ENCODE data around the gene CADPS. TPM values are rescaled to one million over a fixed set of nuclear protein-coding genes. Genes with fewer than 3 reads are reported as not detected.

Gene CADPS
- total RNA-seq, 1 experiment from 2014 or later: not detected

DNA sequence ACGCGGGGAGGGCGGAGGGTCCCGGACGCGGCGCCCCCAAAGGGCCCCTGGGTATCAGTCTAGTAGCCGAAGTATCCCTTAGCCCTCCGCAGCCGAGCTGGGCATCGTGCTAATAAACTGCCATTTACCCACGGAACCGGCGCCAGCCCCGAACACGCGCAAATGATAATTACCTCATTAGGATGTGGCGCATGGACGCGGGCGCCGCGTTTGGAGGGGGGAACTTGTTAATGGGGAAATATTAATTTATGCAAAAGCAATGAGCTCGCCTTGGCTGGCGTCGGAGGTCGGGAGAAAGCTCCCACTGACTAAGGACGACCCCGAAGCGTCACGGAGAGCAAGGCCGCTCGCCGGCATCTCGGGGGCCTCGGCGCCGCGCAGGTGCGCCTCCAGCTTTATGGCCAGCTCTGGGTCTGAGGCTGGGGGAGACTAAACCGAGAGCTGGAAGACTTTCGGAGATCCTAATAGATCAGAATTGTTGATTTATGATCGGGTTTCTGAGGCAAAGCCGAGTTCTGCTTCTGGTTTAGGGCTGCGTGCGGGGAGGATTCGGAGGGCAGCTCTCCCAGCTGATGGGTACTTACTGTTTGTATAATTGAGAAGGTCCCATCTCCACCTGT, 501.4 kb downstream of the CADPS start:
- Histone ChIP-seq H3K4me3 (ENCODE audit: low read depth in 2 of 2, low read length in 2 of 2) (no peak overlapping the region), H3K36me3 (ENCODE audit: control insufficient read depth, insufficient read depth, low read length) (no peaks in the 10 kb centered on the region), H3K4me1 (ENCODE audit: control insufficient read depth, insufficient read depth, low read length) (no peaks in the 10 kb centered on the region; the same call in 1 of the 2 replicates), H3K9me3 (ENCODE audit: control insufficient read depth, insufficient read depth, low read depth, low read length) (no peaks in the 10 kb centered on the region), H3K27me3 (ENCODE audit: control insufficient read depth, insufficient read depth, low read length) (no peaks in the 10 kb centered on the region; the same call in 1 of the 2 replicates), H3K27ac (ENCODE audit: low read length) (no peak overlapping the region)
- ChIA-PET POLR2A (no interaction called here), CTCF (no interaction called here)
- BruUV-seq (replicated peaks): no TSS peak
- in situ Hi-C loops (cut with HindIII; ENCODE audit: low pct_unique_long_range_greater_than_20kb, low sequenced_read_pairs) (no loop called here), intact Hi-C loops (cut with micrococcal nuclease; ENCODE audit: unreplicated experiment) (no loop called here)
- no peak for ATAC-seq
- DNase-seq (ENCODE audit: low read depth, low spot score): no peak
- TF ChIP-seq, protein P1, sequence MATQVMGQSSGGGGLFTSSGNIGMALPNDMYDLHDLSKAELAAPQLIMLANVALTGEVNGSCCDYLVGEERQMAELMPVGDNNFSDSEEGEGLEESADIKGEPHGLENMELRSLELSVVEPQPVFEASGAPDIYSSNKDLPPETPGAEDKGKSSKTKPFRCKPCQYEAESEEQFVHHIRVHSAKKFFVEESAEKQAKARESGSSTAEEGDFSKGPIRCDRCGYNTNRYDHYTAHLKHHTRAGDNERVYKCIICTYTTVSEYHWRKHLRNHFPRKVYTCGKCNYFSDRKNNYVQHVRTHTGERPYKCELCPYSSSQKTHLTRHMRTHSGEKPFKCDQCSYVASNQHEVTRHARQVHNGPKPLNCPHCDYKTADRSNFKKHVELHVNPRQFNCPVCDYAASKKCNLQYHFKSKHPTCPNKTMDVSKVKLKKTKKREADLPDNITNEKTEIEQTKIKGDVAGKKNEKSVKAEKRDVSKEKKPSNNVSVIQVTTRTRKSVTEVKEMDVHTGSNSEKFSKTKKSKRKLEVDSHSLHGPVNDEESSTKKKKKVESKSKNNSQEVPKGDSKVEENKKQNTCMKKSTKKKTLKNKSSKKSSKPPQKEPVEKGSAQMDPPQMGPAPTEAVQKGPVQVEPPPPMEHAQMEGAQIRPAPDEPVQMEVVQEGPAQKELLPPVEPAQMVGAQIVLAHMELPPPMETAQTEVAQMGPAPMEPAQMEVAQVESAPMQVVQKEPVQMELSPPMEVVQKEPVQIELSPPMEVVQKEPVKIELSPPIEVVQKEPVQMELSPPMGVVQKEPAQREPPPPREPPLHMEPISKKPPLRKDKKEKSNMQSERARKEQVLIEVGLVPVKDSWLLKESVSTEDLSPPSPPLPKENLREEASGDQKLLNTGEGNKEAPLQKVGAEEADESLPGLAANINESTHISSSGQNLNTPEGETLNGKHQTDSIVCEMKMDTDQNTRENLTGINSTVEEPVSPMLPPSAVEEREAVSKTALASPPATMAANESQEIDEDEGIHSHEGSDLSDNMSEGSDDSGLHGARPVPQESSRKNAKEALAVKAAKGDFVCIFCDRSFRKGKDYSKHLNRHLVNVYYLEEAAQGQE (IDR thresholded peaks at IDR 0.05; ENCODE audit: insufficient read depth in 1 of 2, low read depth in 2 of 2, low read length in 1 of 2): no peak
- no peak for TF ChIP-seq SIN3A (IDR thresholded peaks at IDR 0.05; ENCODE audit: borderline replicate concordance, insufficient read depth, low read depth, low read length)

DNA sequence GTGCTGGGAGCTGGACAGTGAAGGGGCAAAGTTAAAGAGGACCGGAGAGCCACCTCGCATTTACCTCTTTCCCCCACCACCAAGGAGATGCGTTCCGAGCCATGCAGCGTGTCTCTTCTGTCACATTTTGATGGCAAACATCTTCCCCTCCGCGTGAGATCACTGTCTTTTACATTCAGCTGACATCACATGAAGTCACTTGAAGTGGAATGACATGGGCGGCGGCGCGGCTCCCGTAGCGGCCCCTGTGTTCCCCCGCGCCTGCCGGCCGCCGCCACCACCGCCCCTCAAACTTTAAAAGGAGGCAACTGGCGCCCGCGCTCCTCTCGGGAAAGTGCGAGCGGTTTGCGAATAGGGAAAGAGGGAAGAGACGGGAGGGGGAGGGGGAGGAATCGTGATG, 502.0 kb downstream of the CADPS start, which contains the start of gene FEZF2:
TSS of gene FEZF2 (minus strand) at position 336 of the 400 bp plus-strand sequence. CDS start 682 bp downstream, outside the sequence.
- BruUV-seq (replicated peaks): no TSS peak
- intact Hi-C loops (cut with micrococcal nuclease; ENCODE audit: unreplicated experiment) (no loop called here), in situ Hi-C loops (cut with HindIII; ENCODE audit: low pct_unique_long_range_greater_than_20kb, low sequenced_read_pairs) (no loop called here)
- no peaks in the 10 kb centered on the region for H3K9me3 ChIP-seq (ENCODE audit: control insufficient read depth, insufficient read depth, low read depth, low read length)
- TF ChIP-seq TCF7L2 (IDR thresholded peaks at IDR 0.05; ENCODE audit: low read depth, low read length): no peak
- TF ChIP-seq, protein P1 (IDR thresholded peaks at IDR 0.05; ENCODE audit: insufficient read depth in 1 of 2, low read depth in 2 of 2, low read length in 1 of 2): no peak
- TF ChIP-seq SIN3A (IDR thresholded peaks at IDR 0.05; ENCODE audit: borderline replicate concordance, insufficient read depth, low read depth, low read length): no peak
- TF ChIP-seq, protein P2, sequence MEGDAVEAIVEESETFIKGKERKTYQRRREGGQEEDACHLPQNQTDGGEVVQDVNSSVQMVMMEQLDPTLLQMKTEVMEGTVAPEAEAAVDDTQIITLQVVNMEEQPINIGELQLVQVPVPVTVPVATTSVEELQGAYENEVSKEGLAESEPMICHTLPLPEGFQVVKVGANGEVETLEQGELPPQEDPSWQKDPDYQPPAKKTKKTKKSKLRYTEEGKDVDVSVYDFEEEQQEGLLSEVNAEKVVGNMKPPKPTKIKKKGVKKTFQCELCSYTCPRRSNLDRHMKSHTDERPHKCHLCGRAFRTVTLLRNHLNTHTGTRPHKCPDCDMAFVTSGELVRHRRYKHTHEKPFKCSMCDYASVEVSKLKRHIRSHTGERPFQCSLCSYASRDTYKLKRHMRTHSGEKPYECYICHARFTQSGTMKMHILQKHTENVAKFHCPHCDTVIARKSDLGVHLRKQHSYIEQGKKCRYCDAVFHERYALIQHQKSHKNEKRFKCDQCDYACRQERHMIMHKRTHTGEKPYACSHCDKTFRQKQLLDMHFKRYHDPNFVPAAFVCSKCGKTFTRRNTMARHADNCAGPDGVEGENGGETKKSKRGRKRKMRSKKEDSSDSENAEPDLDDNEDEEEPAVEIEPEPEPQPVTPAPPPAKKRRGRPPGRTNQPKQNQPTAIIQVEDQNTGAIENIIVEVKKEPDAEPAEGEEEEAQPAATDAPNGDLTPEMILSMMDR (IDR thresholded peaks at IDR 0.05): no peak
- no peak for TF ChIP-seq POLR2AphosphoS5 (IDR thresholded peaks at IDR 0.05; ENCODE audit: low read depth, low read length)
- ATAC-seq (no peak), DNase-seq (ENCODE audit: low read depth, low spot score) (no peak)
- no peak within 1 kb of the TSS for H3K27ac ChIP-seq (ENCODE audit: low read length)
- no peak within 1 kb of the TSS for H3K4me3 ChIP-seq (ENCODE audit: low read depth in 2 of 2, low read length in 2 of 2)
- H3K36me3 ChIP-seq (ENCODE audit: control insufficient read depth, insufficient read depth, low read length): no peaks in the 10 kb centered on the region
- no peaks in the 10 kb centered on the region; the same call in 1 of the 2 replicates for H3K4me1 ChIP-seq (ENCODE audit: control insufficient read depth, insufficient read depth, low read length)
- ChIA-PET CTCF (no interaction called here), POLR2A (no interaction called here)
- H3K27me3 ChIP-seq (ENCODE audit: control insufficient read depth, insufficient read depth, low read length): no peaks in the 10 kb centered on the region; the same call in 1 of the 2 replicates
